ENCODE results near the gene HJURP.

The HJURP gene

GRCh38 chr2:233791883-233792329 lies 62.4 kb downstream of the HJURP start:
- no peak for DNase-seq

DNA sequence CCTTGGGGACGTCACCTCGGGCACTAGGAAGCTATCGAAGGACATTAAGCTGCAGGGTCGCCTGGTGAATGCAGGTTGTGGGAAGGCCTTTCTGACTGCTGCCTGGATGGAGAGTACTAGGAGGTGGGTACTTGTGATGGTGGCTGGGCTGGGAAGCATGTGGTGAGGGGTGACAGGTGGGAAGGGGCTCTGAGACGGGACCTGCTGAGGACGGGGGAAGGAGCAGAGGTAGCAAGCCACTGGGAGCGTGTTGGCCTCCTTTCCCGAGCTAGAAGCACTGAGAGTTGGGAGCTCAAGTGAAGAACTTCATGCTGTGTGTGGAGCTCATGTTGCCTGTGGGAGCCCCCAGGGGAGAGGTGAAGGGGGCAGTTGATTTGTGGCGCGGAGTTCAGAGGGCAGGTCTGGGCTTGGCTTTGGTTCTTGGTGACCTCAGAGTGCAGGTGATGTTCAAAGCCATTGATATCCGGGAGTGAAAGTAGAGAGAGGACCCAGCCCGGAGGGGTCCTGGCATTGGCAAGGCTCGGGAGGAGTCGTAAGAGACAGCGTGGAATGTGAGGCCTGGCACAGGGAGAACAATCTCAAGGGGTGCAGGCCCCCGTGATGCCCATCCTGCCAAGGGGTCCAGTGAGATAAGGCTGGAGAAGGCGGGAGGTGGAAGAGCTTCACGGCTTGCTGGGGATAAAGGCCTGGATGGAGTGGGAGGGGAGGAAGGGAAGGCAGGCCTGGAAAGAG lies 63.0 kb downstream of the HJURP start:
- DNase-seq = no peak

DNA sequence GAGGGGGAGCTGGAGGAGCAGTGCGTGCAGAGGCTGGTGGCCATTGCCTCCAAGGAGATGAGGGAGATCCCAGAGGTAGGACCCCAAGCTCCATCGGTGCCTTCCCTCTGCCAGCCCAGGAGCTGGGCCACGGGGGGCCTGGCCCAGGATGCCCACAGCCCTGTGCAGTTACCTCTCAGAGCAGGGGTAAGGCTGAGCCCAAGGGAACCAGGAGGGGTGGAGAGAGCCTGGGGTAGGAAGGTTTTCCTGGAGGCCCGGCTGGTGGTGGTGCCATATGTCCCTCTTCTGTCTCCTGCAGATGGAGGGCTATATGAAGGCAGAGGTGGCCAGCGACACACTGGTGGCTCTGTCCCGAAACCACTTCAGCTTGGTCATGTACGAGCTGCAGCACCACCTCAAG lies 64.8 kb downstream of the HJURP start:
- DNase-seq = no peak

Measured in CD4-positive, alpha-beta T cell treated with Interleukin-17A for 4 hours (primary cell).